Prostate gland (tissue), 2 donors: ENCODE data around the gene VPS26B.

Source experiments
- POLR2AphosphoS5 ChIP-seq: sonication (generic); formaldehyde crosslinking; IDR thresholded peaks from one replicate; pipeline ENCODE4 v1.6.1; 2017; ENCODE audit warnings: antibody characterized with exemption
- TF ChIP-seq, protein P1 (sequence below), 4 experiments: fragments of 200-600 bp in 2 of 4; fragments of 450-650 bp in 2 of 4; sonication (generic) in 2 of 4; IDR thresholded peaks; 1 replicate in 3 of 4; 2 replicates in 1 of 4; pipeline ENCODE4 v1.5.1; 2016 to 2019; ENCODE audit warnings: antibody characterized with exemption in 4 of 4, mild to moderate bottlenecking in 2 of 4, moderate library complexity in 2 of 4

DNA sequence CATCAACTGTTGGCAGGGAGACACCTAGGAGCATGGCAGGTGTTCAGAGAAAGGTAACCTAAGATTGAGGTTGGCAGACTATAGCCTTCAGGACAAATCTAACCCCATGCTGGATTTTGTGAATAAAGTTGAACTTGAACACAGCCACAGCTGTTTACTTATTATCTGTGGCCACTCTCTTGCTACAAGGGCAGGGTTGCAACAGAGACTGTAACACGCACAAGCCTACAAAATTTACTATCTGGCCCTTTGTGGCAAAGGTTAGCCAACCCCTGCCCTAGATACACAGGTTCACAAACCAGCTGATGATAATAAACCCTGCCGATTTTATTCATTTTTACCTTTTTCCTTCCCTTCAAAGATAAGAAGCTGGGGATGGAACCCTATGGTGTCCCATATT lies 26.2 kb downstream of the VPS26B start:
- TF ChIP-seq, protein P1, sequence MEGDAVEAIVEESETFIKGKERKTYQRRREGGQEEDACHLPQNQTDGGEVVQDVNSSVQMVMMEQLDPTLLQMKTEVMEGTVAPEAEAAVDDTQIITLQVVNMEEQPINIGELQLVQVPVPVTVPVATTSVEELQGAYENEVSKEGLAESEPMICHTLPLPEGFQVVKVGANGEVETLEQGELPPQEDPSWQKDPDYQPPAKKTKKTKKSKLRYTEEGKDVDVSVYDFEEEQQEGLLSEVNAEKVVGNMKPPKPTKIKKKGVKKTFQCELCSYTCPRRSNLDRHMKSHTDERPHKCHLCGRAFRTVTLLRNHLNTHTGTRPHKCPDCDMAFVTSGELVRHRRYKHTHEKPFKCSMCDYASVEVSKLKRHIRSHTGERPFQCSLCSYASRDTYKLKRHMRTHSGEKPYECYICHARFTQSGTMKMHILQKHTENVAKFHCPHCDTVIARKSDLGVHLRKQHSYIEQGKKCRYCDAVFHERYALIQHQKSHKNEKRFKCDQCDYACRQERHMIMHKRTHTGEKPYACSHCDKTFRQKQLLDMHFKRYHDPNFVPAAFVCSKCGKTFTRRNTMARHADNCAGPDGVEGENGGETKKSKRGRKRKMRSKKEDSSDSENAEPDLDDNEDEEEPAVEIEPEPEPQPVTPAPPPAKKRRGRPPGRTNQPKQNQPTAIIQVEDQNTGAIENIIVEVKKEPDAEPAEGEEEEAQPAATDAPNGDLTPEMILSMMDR (IDR thresholded peaks at IDR 0.05), result no peak
- TF ChIP-seq POLR2AphosphoS5, result no peak
